HEK293 (cell line): ENCODE data around the gene LUC7L2.

ENCODE experiments used
- GLI4 ChIP-seq: fragments of 450-650 bp; formaldehyde crosslinking; IDR thresholded peaks from 2 replicates; pipeline ENCODE4 v1.5.1; 2016; ENCODE audit warnings: missing biosample characterization, missing genetic modification characterization
- GLIS1 ChIP-seq: fragments of 450-650 bp; formaldehyde crosslinking; IDR thresholded peaks from 2 replicates; pipeline ENCODE4 v1.5.1; 2016; ENCODE audit warnings: missing biosample characterization, missing genetic modification characterization
- GLIS2 ChIP-seq: fragments of 450-650 bp; formaldehyde crosslinking; IDR thresholded peaks from 2 replicates; pipeline ENCODE4 v1.5.1; 2016; ENCODE audit warnings: missing biosample characterization, missing genetic modification characterization
- HOXA7 ChIP-seq: sonication (generic); formaldehyde crosslinking; IDR thresholded peaks from 2 replicates; pipeline ENCODE4 v1.8.1; 2022; ENCODE audit warnings: missing genetic modification reagents, borderline replicate concordance
- KLF1 ChIP-seq: fragments of 450-650 bp; formaldehyde crosslinking; IDR thresholded peaks from 2 replicates; pipeline ENCODE4 v1.5.1; 2016; ENCODE audit warnings: missing biosample characterization, missing genetic modification characterization
- KLF10 ChIP-seq: fragments of 450-650 bp; IDR thresholded peaks from 2 replicates; pipeline ENCODE4 v1.5.1; 2018; ENCODE audit warnings: missing biosample characterization, mild to moderate bottlenecking, missing genetic modification characterization
- KLF9 ChIP-seq: fragments of 450-650 bp; formaldehyde crosslinking; IDR thresholded peaks from 2 replicates; pipeline ENCODE4 v1.5.1; 2016; ENCODE audit warnings: missing biosample characterization, missing genetic modification characterization, low read depth
- OVOL3 ChIP-seq: fragments of 450-650 bp; formaldehyde crosslinking; IDR thresholded peaks from 2 replicates; pipeline ENCODE4 v1.5.1; 2016; ENCODE audit warnings: missing biosample characterization, missing genetic modification characterization
- ZBTB7A ChIP-seq: fragments of 450-650 bp; formaldehyde crosslinking; IDR thresholded peaks from 2 replicates; pipeline ENCODE4 v1.5.1; 2016; ENCODE audit warnings: low read depth, missing biosample characterization, missing genetic modification characterization
- ZFP37 ChIP-seq: fragments of 450-650 bp; formaldehyde crosslinking; IDR thresholded peaks from 2 replicates; pipeline ENCODE4 v1.5.1; 2016; ENCODE audit warnings: missing biosample characterization, missing genetic modification characterization
- ZIC2 ChIP-seq: fragments of 450-650 bp; formaldehyde crosslinking; IDR thresholded peaks from 2 replicates; pipeline ENCODE4 v1.5.1; 2016; ENCODE audit warnings: missing biosample characterization, missing genetic modification characterization
- ZNF114 ChIP-seq: fragments of 450-650 bp; formaldehyde crosslinking; IDR thresholded peaks from 2 replicates; pipeline ENCODE4 v1.5.0; 2017; ENCODE audit warnings: missing biosample characterization, missing genetic modification characterization
- ZNF174 ChIP-seq: fragments of 450-650 bp; formaldehyde crosslinking; IDR thresholded peaks from 2 replicates; pipeline ENCODE4 v1.5.0; 2017; ENCODE audit warnings: missing biosample characterization, mild to moderate bottlenecking, missing genetic modification characterization
- ZNF19 ChIP-seq: fragments of 450-650 bp; formaldehyde crosslinking; IDR thresholded peaks from 2 replicates; pipeline ENCODE4; 2016; ENCODE audit warnings: missing biosample characterization, missing genetic modification characterization, low read depth
- ZNF214 ChIP-seq: fragments of 450-650 bp; formaldehyde crosslinking; IDR thresholded peaks from 2 replicates; pipeline ENCODE4 v1.5.1; 2017; ENCODE audit warnings: missing biosample characterization, mild to moderate bottlenecking, missing genetic modification characterization, borderline replicate concordance
- ZNF239 ChIP-seq: fragments of 450-650 bp; formaldehyde crosslinking; IDR thresholded peaks from 2 replicates; pipeline ENCODE4 v1.5.1; 2016; ENCODE audit warnings: missing biosample characterization, missing genetic modification characterization
- ZNF394 ChIP-seq: fragments of 450-650 bp; formaldehyde crosslinking; IDR thresholded peaks from 2 replicates; pipeline ENCODE4 v1.5.1; 2016; ENCODE audit warnings: missing biosample characterization, missing genetic modification characterization, mild to moderate bottlenecking, moderate library complexity, borderline replicate concordance
- ZNF423 ChIP-seq: fragments of 450-650 bp; formaldehyde crosslinking; IDR thresholded peaks from 2 replicates; pipeline ENCODE4 v1.5.1; 2016; ENCODE audit warnings: missing biosample characterization, missing genetic modification characterization
- ZNF501 ChIP-seq: fragments of 450-650 bp; formaldehyde crosslinking; IDR thresholded peaks from 2 replicates; pipeline ENCODE4 v1.5.1; 2016; ENCODE audit warnings: missing biosample characterization, missing genetic modification characterization
- ZNF560 ChIP-seq: fragments of 450-650 bp; formaldehyde crosslinking; IDR thresholded peaks from 2 replicates; pipeline ENCODE4 v1.5.1; 2017; ENCODE audit warnings: missing biosample characterization, missing genetic modification characterization, borderline replicate concordance
- ZNF561 ChIP-seq: fragments of 450-650 bp; IDR thresholded peaks from 2 replicates; pipeline ENCODE4 v1.5.1; 2018; ENCODE audit warnings: missing biosample characterization, missing genetic modification characterization, borderline replicate concordance
- ZNF624 ChIP-seq: fragments of 450-650 bp; formaldehyde crosslinking; IDR thresholded peaks from 2 replicates; pipeline ENCODE4 v1.5.1; 2017; ENCODE audit warnings: missing biosample characterization, missing genetic modification characterization
- ZNF629 ChIP-seq: fragments of 450-650 bp; formaldehyde crosslinking; IDR thresholded peaks from 2 replicates; pipeline ENCODE4 v1.5.1; 2017; ENCODE audit warnings: missing biosample characterization, missing genetic modification characterization
- ZNF76 ChIP-seq: fragments of 450-650 bp; formaldehyde crosslinking; IDR thresholded peaks from 2 replicates; pipeline ENCODE4; 2016; ENCODE audit warnings: low read depth, missing biosample characterization, missing genetic modification characterization, borderline replicate concordance
- ZSCAN23 ChIP-seq: fragments of 450-650 bp; formaldehyde crosslinking; IDR thresholded peaks from 2 replicates; pipeline ENCODE4 v1.5.1; 2016; ENCODE audit warnings: missing biosample characterization, missing genetic modification characterization
- ZSCAN30 ChIP-seq: fragments of 450-650 bp; IDR thresholded peaks from 2 replicates; pipeline ENCODE4 v1.5.1; 2018; ENCODE audit warnings: missing biosample characterization, mild to moderate bottlenecking, missing genetic modification characterization, moderate library complexity
- TF ChIP-seq, protein P1 (sequence below): fragments of 450-650 bp; formaldehyde crosslinking; IDR thresholded peaks from 2 replicates; pipeline ENCODE4 v1.5.1; 2016; ENCODE audit warnings: missing biosample characterization, missing genetic modification characterization
- TF ChIP-seq, protein P2 (sequence below): fragments of 450-650 bp; formaldehyde crosslinking; IDR thresholded peaks from 2 replicates; pipeline ENCODE4 v1.5.1; 2016; ENCODE audit warnings: missing biosample characterization, missing genetic modification characterization
- TF ChIP-seq, protein P3 (sequence below): fragments of 450-650 bp; formaldehyde crosslinking; IDR thresholded peaks from 2 replicates; pipeline ENCODE4 v1.5.1; 2016; ENCODE audit warnings: missing biosample characterization, missing genetic modification characterization
- TF ChIP-seq, protein P4 (sequence below): fragments of 450-650 bp; formaldehyde crosslinking; IDR thresholded peaks from 2 replicates; pipeline ENCODE4 v1.5.1; 2016; ENCODE audit warnings: missing biosample characterization, missing genetic modification characterization
- TF ChIP-seq, protein P5 (sequence below): fragments of 450-650 bp; formaldehyde crosslinking; IDR thresholded peaks from 2 replicates; pipeline ENCODE4 v1.5.1; 2017; ENCODE audit warnings: missing biosample characterization, missing genetic modification characterization
- TF ChIP-seq, protein P6 (sequence below): fragments of 450-650 bp; formaldehyde crosslinking; IDR thresholded peaks from 2 replicates; pipeline ENCODE4 v1.5.1; 2016; ENCODE audit warnings: missing biosample characterization, missing genetic modification characterization

The LUC7L2 gene

DNA sequence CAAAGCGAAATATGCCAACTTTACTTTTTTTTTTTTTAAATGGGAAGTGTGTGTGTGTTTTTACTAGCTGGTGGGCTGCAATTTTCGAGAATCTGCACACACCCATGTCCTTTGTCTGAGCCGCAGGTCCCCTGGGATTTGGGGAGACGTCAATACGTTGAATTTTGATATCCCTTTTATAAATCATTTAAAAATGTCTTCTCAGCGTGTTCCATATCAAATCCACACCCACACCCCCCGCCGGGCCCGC, 19.0 kb upstream of the LUC7L2 start (continued):
- peak; percentile 47; the same call in 1 of the 2 replicates for TF ChIP-seq ZNF214 (tag by site-specific recombination)
- no peak for TF ChIP-seq ZSCAN23 (tag by site-specific recombination)
- peak; percentile 16; the same call in 1 of the 2 replicates for TF ChIP-seq ZFP37 (tag by site-specific recombination)
- TF ChIP-seq ZNF624 (tag by site-specific recombination): 0 out of 2 replicates have a peak, but pooled peaks have one; percentile 24
- 0 out of 2 replicates have a peak, but pooled peaks have one; percentile 31 for TF ChIP-seq GLIS1 (tag by site-specific recombination)
- TF ChIP-seq, protein P1, sequence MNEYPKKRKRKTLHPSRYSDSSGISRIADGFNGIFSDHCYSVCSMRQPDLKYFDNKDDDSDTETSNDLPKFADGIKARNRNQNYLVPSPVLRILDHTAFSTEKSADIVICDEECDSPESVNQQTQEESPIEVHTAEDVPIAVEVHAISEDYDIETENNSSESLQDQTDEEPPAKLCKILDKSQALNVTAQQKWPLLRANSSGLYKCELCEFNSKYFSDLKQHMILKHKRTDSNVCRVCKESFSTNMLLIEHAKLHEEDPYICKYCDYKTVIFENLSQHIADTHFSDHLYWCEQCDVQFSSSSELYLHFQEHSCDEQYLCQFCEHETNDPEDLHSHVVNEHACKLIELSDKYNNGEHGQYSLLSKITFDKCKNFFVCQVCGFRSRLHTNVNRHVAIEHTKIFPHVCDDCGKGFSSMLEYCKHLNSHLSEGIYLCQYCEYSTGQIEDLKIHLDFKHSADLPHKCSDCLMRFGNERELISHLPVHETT: 0 out of 2 replicates have a peak, but pooled peaks have one; percentile 91
- TF ChIP-seq GLIS2 (tag by site-specific recombination): no peak; the same call in 1 of the 2 replicates
- TF ChIP-seq ZNF19 (tag by site-specific recombination): no peak
- no peak; the same call in 1 of the 2 replicates for TF ChIP-seq KLF1 (tag by site-specific recombination)
- peak; percentile 68 for TF ChIP-seq ZNF423 (tag by site-specific recombination)
- no peak for TF ChIP-seq ZNF114 (tag by site-specific recombination)
- TF ChIP-seq, protein P2, sequence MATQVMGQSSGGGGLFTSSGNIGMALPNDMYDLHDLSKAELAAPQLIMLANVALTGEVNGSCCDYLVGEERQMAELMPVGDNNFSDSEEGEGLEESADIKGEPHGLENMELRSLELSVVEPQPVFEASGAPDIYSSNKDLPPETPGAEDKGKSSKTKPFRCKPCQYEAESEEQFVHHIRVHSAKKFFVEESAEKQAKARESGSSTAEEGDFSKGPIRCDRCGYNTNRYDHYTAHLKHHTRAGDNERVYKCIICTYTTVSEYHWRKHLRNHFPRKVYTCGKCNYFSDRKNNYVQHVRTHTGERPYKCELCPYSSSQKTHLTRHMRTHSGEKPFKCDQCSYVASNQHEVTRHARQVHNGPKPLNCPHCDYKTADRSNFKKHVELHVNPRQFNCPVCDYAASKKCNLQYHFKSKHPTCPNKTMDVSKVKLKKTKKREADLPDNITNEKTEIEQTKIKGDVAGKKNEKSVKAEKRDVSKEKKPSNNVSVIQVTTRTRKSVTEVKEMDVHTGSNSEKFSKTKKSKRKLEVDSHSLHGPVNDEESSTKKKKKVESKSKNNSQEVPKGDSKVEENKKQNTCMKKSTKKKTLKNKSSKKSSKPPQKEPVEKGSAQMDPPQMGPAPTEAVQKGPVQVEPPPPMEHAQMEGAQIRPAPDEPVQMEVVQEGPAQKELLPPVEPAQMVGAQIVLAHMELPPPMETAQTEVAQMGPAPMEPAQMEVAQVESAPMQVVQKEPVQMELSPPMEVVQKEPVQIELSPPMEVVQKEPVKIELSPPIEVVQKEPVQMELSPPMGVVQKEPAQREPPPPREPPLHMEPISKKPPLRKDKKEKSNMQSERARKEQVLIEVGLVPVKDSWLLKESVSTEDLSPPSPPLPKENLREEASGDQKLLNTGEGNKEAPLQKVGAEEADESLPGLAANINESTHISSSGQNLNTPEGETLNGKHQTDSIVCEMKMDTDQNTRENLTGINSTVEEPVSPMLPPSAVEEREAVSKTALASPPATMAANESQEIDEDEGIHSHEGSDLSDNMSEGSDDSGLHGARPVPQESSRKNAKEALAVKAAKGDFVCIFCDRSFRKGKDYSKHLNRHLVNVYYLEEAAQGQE (tag by site-specific recombination): no peak
- TF ChIP-seq, protein P3, sequence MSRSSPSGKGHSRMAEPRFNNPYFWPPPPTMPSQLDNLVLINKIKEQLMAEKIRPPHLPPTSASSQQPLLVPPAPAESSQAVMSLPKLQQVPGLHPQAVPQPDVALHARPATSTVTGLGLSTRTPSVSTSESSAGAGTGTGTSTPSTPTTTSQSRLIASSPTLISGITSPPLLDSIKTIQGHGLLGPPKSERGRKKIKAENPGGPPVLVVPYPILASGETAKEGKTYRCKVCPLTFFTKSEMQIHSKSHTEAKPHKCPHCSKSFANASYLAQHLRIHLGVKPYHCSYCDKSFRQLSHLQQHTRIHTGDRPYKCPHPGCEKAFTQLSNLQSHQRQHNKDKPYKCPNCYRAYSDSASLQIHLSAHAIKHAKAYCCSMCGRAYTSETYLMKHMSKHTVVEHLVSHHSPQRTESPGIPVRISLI (tag by site-specific recombination): peak; percentile 75; the same call in 1 of the 2 replicates
- TF ChIP-seq ZIC2 (tag by site-specific recombination): 0 out of 2 replicates have a peak, but pooled peaks have one; percentile 56
- peak; percentile 94 for TF ChIP-seq ZNF561 (tag by site-specific recombination)
- peak; percentile 24; the same call in 1 of the 2 replicates for TF ChIP-seq ZNF629
- TF ChIP-seq ZNF501: no peak
- no peak for TF ChIP-seq ZNF76
- TF ChIP-seq ZNF174 (tag by site-specific recombination): no peak
- TF ChIP-seq OVOL3 (tag by site-specific recombination): 0 out of 2 replicates have a peak, but pooled peaks have one; percentile 19
- TF ChIP-seq HOXA7 (CRISPR knock-in tag): no peak
- TF ChIP-seq ZNF560 (tag by site-specific recombination): no peak
- no peak for TF ChIP-seq ZSCAN30
- TF ChIP-seq GLI4: no peak
- 0 out of 2 replicates have a peak, but pooled peaks have one; percentile 10 for TF ChIP-seq ZNF394
- TF ChIP-seq, protein P4, sequence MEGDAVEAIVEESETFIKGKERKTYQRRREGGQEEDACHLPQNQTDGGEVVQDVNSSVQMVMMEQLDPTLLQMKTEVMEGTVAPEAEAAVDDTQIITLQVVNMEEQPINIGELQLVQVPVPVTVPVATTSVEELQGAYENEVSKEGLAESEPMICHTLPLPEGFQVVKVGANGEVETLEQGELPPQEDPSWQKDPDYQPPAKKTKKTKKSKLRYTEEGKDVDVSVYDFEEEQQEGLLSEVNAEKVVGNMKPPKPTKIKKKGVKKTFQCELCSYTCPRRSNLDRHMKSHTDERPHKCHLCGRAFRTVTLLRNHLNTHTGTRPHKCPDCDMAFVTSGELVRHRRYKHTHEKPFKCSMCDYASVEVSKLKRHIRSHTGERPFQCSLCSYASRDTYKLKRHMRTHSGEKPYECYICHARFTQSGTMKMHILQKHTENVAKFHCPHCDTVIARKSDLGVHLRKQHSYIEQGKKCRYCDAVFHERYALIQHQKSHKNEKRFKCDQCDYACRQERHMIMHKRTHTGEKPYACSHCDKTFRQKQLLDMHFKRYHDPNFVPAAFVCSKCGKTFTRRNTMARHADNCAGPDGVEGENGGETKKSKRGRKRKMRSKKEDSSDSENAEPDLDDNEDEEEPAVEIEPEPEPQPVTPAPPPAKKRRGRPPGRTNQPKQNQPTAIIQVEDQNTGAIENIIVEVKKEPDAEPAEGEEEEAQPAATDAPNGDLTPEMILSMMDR (tag by site-specific recombination): no peak
- TF ChIP-seq ZBTB7A (tag by site-specific recombination): no peak
- TF ChIP-seq, protein P5, sequence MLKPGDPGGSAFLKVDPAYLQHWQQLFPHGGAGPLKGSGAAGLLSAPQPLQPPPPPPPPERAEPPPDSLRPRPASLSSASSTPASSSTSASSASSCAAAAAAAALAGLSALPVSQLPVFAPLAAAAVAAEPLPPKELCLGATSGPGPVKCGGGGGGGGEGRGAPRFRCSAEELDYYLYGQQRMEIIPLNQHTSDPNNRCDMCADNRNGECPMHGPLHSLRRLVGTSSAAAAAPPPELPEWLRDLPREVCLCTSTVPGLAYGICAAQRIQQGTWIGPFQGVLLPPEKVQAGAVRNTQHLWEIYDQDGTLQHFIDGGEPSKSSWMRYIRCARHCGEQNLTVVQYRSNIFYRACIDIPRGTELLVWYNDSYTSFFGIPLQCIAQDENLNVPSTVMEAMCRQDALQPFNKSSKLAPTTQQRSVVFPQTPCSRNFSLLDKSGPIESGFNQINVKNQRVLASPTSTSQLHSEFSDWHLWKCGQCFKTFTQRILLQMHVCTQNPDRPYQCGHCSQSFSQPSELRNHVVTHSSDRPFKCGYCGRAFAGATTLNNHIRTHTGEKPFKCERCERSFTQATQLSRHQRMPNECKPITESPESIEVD (tag by site-specific recombination): peak; percentile 24; the same call in 1 of the 2 replicates
- no peak for TF ChIP-seq KLF9 (tag by site-specific recombination)
- TF ChIP-seq ZNF239: 0 out of 2 replicates have a peak, but pooled peaks have one; percentile 22
- peak; percentile 85 for TF ChIP-seq KLF10 (tag by site-specific recombination)
- TF ChIP-seq, protein P6, sequence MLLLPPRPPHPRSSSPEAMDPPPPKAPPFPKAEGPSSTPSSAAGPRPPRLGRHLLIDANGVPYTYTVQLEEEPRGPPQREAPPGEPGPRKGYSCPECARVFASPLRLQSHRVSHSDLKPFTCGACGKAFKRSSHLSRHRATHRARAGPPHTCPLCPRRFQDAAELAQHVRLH (tag by site-specific recombination): no peak
